ENCODE results near the gene MAEL. TPM values are rescaled to one million over a fixed set of nuclear protein-coding genes. Genes with fewer than 3 reads are reported as not detected.

MAEL gene
- total RNA-seq, result not detected in 2 replicates

GRCh38 chr1:166988974-166989515 lies at the start of gene MAEL:
MAEL (plus strand) TSS chr1:166989280; CDS start chr1:166989353, 73 bp downstream.

GRCh38 chr1:166975361-166976129 lies 13.5 kb upstream of the MAEL start, which contains the start of gene ILDR2:
ILDR2 (minus strand) TSS chr1:166975540; CDS start chr1:166975268, 272 bp downstream.

Other genes starting within 250 kb of the MAEL start
- gene POGK, start 149.8 kb upstream of the MAEL start, total RNA-seq, result 24.7 and 36.4 TPM in 2 replicates
- 11.6 and 17.7 TPM in 2 replicates for gene TADA1, start 113.0 kb upstream of the MAEL start, total RNA-seq
- gene ILDR2, start 13.7 kb upstream of the MAEL start, total RNA-seq, result 0.21 and 3.1 TPM in 2 replicates
- not detected in 2 replicates for gene GPA33, start 101.1 kb downstream of the MAEL start, total RNA-seq
- under 0.01 TPM in 1 of 2 replicates, not detected in the other for gene STYXL2, start 104.8 kb downstream of the MAEL start, total RNA-seq
- gene POU2F1, start 231.6 kb downstream of the MAEL start, total RNA-seq, result 3.6 and 4.5 TPM in 2 replicates

Measured in tracheal epithelial cell (primary cell).